Activated T-cell treated with anti-CD3 and anti-CD28 coated beads, Interleukin-2, amount 50 U/mL, for 24 hours (primary cell): ENCODE data around the gene SLC35F3.

Experiments
- DNase-seq: peaks from one replicate; pipeline ENCODE4 v3.0.0-alpha.2; 2020
- H3K27ac Mint-ChIP-seq: 2 replicates; pipeline ENCODE4 v1.8.0; 2020; ENCODE audit warnings: mild to moderate bottlenecking, mixed read lengths
- H3K27me3 Mint-ChIP-seq: 2 replicates; pipeline ENCODE4 v1.8.0; 2020; ENCODE audit warnings: mixed read lengths
- H3K36me3 Mint-ChIP-seq: 2 replicates; pipeline ENCODE4 v1.8.0; 2020; ENCODE audit warnings: low read depth, mixed read lengths
- H3K4me1 Mint-ChIP-seq: 2 replicates; pipeline ENCODE4 v1.8.0; 2020; ENCODE audit warnings: low read depth, mixed read lengths
- H3K4me3 Mint-ChIP-seq: 2 replicates; pipeline ENCODE4 v1.8.0; 2020; ENCODE audit warnings: mild to moderate bottlenecking, moderate library complexity, mixed read lengths
- H3K9me3 Mint-ChIP-seq: 2 replicates; pipeline ENCODE4 v1.8.0; 2020; ENCODE audit warnings: mixed read lengths

SLC35F3 gene

GRCh38 chr1:234316937-234317336, 412.5 kb downstream of the SLC35F3 start:
- H3K9me3 Mint-ChIP-seq: no peaks in the 10 kb centered on the region
- no peak overlapping the region for H3K27ac Mint-ChIP-seq
- no peak overlapping the region for H3K4me3 Mint-ChIP-seq
- no peak for DNase-seq
- H3K36me3 Mint-ChIP-seq: no peaks in the 10 kb centered on the region
- H3K27me3 Mint-ChIP-seq: peaks cover 18% of the 10 kb centered on the region
- peaks cover 40% of the 10 kb centered on the region for H3K4me1 Mint-ChIP-seq

- H3K9me3 Mint-ChIP-seq: no peaks in the 10 kb centered on the region
- peaks cover 31% of the 10 kb centered on the region for H3K4me1 Mint-ChIP-seq
- H3K4me3 Mint-ChIP-seq: no peak overlapping the region
- H3K27me3 Mint-ChIP-seq: peaks cover 41% of the 10 kb centered on the region
- no peak for DNase-seq
- no peak overlapping the region for H3K27ac Mint-ChIP-seq
- no peaks in the 10 kb centered on the region for H3K36me3 Mint-ChIP-seq
Measured at GRCh38 chr1:234320069-234320468, 415.6 kb downstream of the SLC35F3 start.

GRCh38 chr1:234320549-234320948, 416.1 kb downstream of the SLC35F3 start:
- H3K27me3 Mint-ChIP-seq: peaks cover 46% of the 10 kb centered on the region
- no peaks in the 10 kb centered on the region for H3K36me3 Mint-ChIP-seq
- H3K4me1 Mint-ChIP-seq: peaks cover 26% of the 10 kb centered on the region
- H3K27ac Mint-ChIP-seq: no peak overlapping the region
- H3K9me3 Mint-ChIP-seq: no peaks in the 10 kb centered on the region
- DNase-seq: no peak
- H3K4me3 Mint-ChIP-seq: no peak overlapping the region

- no peaks in the 10 kb centered on the region for H3K36me3 Mint-ChIP-seq
- DNase-seq: no peak
- H3K4me1 Mint-ChIP-seq: peaks cover 22% of the 10 kb centered on the region
- no peak overlapping the region for H3K4me3 Mint-ChIP-seq
- H3K27me3 Mint-ChIP-seq: peaks cover 51% of the 10 kb centered on the region
- H3K9me3 Mint-ChIP-seq: no peaks in the 10 kb centered on the region
- H3K27ac Mint-ChIP-seq: no peak overlapping the region
Measured at GRCh38 chr1:234321231-234321630, 416.8 kb downstream of the SLC35F3 start.

- DNase-seq: no peak
- H3K9me3 Mint-ChIP-seq: no peaks in the 10 kb centered on the region
- H3K4me3 Mint-ChIP-seq: no peak overlapping the region
- peaks cover 22% of the 10 kb centered on the region for H3K4me1 Mint-ChIP-seq
- no peaks in the 10 kb centered on the region for H3K36me3 Mint-ChIP-seq
- H3K27ac Mint-ChIP-seq: no peak overlapping the region
- peaks cover 52% of the 10 kb centered on the region for H3K27me3 Mint-ChIP-seq
Measured at GRCh38 chr1:234322097-234322496, 417.6 kb downstream of the SLC35F3 start.

- Mint-ChIP-seq H3K27ac (no peak overlapping the region), H3K27me3 (peaks cover 47% of the 10 kb centered on the region), H3K4me1 (peaks cover 19% of the 10 kb centered on the region), H3K36me3 (no peaks in the 10 kb centered on the region), H3K9me3 (no peaks in the 10 kb centered on the region), H3K4me3 (no peak overlapping the region)
- peak; percentile 70 for DNase-seq
Measured at GRCh38 chr1:234322979-234323378, 418.5 kb downstream of the SLC35F3 start.

- DNase-seq: no peak
- Mint-ChIP-seq H3K4me1 (peaks cover 19% of the 10 kb centered on the region), H3K27ac (no peak overlapping the region), H3K36me3 (no peaks in the 10 kb centered on the region), H3K4me3 (no peak overlapping the region), H3K27me3 (peaks cover 42% of the 10 kb centered on the region), H3K9me3 (no peaks in the 10 kb centered on the region)
Measured at GRCh38 chr1:234324821-234325220, 420.3 kb downstream of the SLC35F3 start.

GRCh38 chr1:234325878-234326496, 421.5 kb downstream of the SLC35F3 start:
- peaks cover 49% of the 10 kb centered on the region for H3K27me3 Mint-ChIP-seq
- no peaks in the 10 kb centered on the region for H3K9me3 Mint-ChIP-seq
- H3K27ac Mint-ChIP-seq: no peak overlapping the region
- peak overlapping the region; percentile 69 for H3K4me3 Mint-ChIP-seq
- H3K4me1 Mint-ChIP-seq: peaks cover 19% of the 10 kb centered on the region
- DNase-seq: no peak
- no peaks in the 10 kb centered on the region for H3K36me3 Mint-ChIP-seq

- peak overlapping the region; percentile 69 for H3K4me3 Mint-ChIP-seq
- H3K9me3 Mint-ChIP-seq: no peaks in the 10 kb centered on the region
- peak; percentile 72 for DNase-seq
- H3K27ac Mint-ChIP-seq: no peak overlapping the region
- H3K4me1 Mint-ChIP-seq: peaks cover 19% of the 10 kb centered on the region
- no peaks in the 10 kb centered on the region for H3K36me3 Mint-ChIP-seq
- peaks cover 50% of the 10 kb centered on the region for H3K27me3 Mint-ChIP-seq
Measured at GRCh38 chr1:234326497-234327366, 422.3 kb downstream of the SLC35F3 start.

GRCh38 chr1:234327577-234328164, 423.2 kb downstream of the SLC35F3 start:
- Mint-ChIP-seq H3K27me3 (peaks cover 47% of the 10 kb centered on the region), H3K27ac (no peak overlapping the region), H3K9me3 (no peaks in the 10 kb centered on the region), H3K4me1 (peaks cover 17% of the 10 kb centered on the region), H3K4me3 (no peak overlapping the region), H3K36me3 (no peaks in the 10 kb centered on the region)
- no peak for DNase-seq

GRCh38 chr1:234330843-234331215, 426.4 kb downstream of the SLC35F3 start:
- H3K27ac Mint-ChIP-seq: no peak overlapping the region
- H3K36me3 Mint-ChIP-seq: no peaks in the 10 kb centered on the region
- no peak for DNase-seq
- no peaks in the 10 kb centered on the region for H3K9me3 Mint-ChIP-seq
- H3K27me3 Mint-ChIP-seq: peaks cover 17% of the 10 kb centered on the region
- peaks cover 10% of the 10 kb centered on the region for H3K4me1 Mint-ChIP-seq
- H3K4me3 Mint-ChIP-seq: no peak overlapping the region

- H3K4me1 Mint-ChIP-seq: peaks cover 4% of the 10 kb centered on the region
- no peak for DNase-seq
- no peak overlapping the region for H3K4me3 Mint-ChIP-seq
- H3K36me3 Mint-ChIP-seq: no peaks in the 10 kb centered on the region
- H3K27ac Mint-ChIP-seq: no peak overlapping the region
- H3K27me3 Mint-ChIP-seq: peaks cover 14% of the 10 kb centered on the region
- H3K9me3 Mint-ChIP-seq: peaks cover 2% of the 10 kb centered on the region
Measured at GRCh38 chr1:234331507-234331906, 427.0 kb downstream of the SLC35F3 start.

GRCh38 chr1:234336359-234336758, 431.9 kb downstream of the SLC35F3 start:
- no peaks in the 10 kb centered on the region for H3K4me1 Mint-ChIP-seq
- peaks cover 9% of the 10 kb centered on the region for H3K9me3 Mint-ChIP-seq
- H3K27ac Mint-ChIP-seq: no peak overlapping the region
- peaks cover 2% of the 10 kb centered on the region for H3K27me3 Mint-ChIP-seq
- H3K36me3 Mint-ChIP-seq: no peaks in the 10 kb centered on the region
- no peak for DNase-seq
- H3K4me3 Mint-ChIP-seq: no peak overlapping the region

GRCh38 chr1:234337233-234337632, 432.8 kb downstream of the SLC35F3 start:
- Mint-ChIP-seq H3K9me3 (peaks cover 9% of the 10 kb centered on the region), H3K4me3 (no peak overlapping the region), H3K4me1 (no peaks in the 10 kb centered on the region), H3K27ac (no peak overlapping the region), H3K27me3 (peaks cover 2% of the 10 kb centered on the region), H3K36me3 (no peaks in the 10 kb centered on the region)
- no peak for DNase-seq

- Mint-ChIP-seq H3K36me3 (no peaks in the 10 kb centered on the region), H3K4me1 (no peaks in the 10 kb centered on the region), H3K27me3 (no peaks in the 10 kb centered on the region), H3K4me3 (no peak overlapping the region), H3K27ac (no peak overlapping the region), H3K9me3 (peaks cover 9% of the 10 kb centered on the region)
- no peak for DNase-seq
Measured at GRCh38 chr1:234340528-234340927, 436.1 kb downstream of the SLC35F3 start.
